GM20000 (cell line): ENCODE measurements around the gene RNF39.

ENCODE experiments used
- DNase-seq: peaks from one replicate; pipeline ENCODE4 v3.0.0; 2012; ENCODE audit warnings: low spot score
- CTCF ChIP-seq: IDR thresholded peaks from 2 replicates; pipeline ENCODE4 v1.5.1; 2012; ENCODE audit warnings: mild to moderate bottlenecking, control low read depth; ENCODE audit errors: extremely low read depth, missing control alignments

RNF39 gene

DNA sequence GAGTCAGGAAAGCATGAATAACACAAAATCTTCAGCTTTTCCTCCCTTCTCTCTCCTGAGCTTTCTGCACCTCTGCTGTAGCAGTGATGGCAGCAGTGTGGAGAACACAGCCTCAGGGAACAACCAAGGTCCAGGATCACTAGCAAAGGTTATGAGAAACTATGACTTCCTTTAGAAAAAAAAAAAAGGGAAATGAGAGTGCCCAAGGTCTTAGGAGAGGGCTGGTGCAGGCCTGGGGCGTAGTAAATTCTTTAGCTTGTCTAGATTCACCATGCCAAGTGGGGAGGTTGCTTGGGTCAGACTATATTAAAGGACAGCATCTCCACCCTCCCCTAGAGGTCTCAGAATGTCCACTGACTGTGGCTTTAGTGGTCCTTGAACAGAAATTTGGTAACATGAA lies 54.9 kb downstream of the RNF39 start:
- no peak for TF ChIP-seq CTCF
- DNase-seq, result no peak
